ENCODE measurements around the gene INKA1. TPM values are rescaled to one million over a fixed set of nuclear protein-coding genes. Genes with fewer than 3 reads are reported as not detected.

Gene INKA1
- total and polyA plus RNA-seq, 2 experiments from 2014 or later, result 4.3 to 4.4 TPM

GRCh38 chr3:49793486-49794085 lies 9.5 kb upstream of the INKA1 start:
- Histone ChIP-seq H3K4me3 (no peak overlapping the region), H3K36me3 (no peaks in the 10 kb centered on the region), H3K27me3 (no peaks in the 10 kb centered on the region), H3K4me1 (ENCODE audit: low read depth) (no peaks in the 10 kb centered on the region), H3K9me3 (ENCODE audit: low read depth) (no peaks in the 10 kb centered on the region), H3K27ac (no peak overlapping the region)
- no peak for TF ChIP-seq CTCF (IDR thresholded peaks at IDR 0.05; ENCODE audit: low read depth, low read length)
- no peak for DNase-seq (ENCODE audit: low read depth in 1 of 2, low spot score in 1 of 2)

GRCh38 chr3:49794431-49794830 lies 8.6 kb upstream of the INKA1 start:
- H3K4me1 ChIP-seq (ENCODE audit: low read depth), result no peaks in the 10 kb centered on the region
- TF ChIP-seq CTCF (IDR thresholded peaks at IDR 0.05; ENCODE audit: low read depth, low read length), result no peak
- no peak for DNase-seq (ENCODE audit: low read depth in 1 of 2, low spot score in 1 of 2)
- no peak overlapping the region for H3K27ac ChIP-seq
- no peaks in the 10 kb centered on the region for H3K27me3 ChIP-seq
- H3K4me3 ChIP-seq, result no peak overlapping the region
- H3K9me3 ChIP-seq (ENCODE audit: low read depth), result no peaks in the 10 kb centered on the region
- H3K36me3 ChIP-seq, result no peaks in the 10 kb centered on the region

GRCh38 chr3:49794926-49795905 lies 7.8 kb upstream of the INKA1 start:
- no peak overlapping the region for H3K4me3 ChIP-seq
- H3K27me3 ChIP-seq, result no peaks in the 10 kb centered on the region
- TF ChIP-seq CTCF (IDR thresholded peaks at IDR 0.05; ENCODE audit: low read depth, low read length), result no peak
- no peaks in the 10 kb centered on the region for H3K4me1 ChIP-seq (ENCODE audit: low read depth)
- no peak for DNase-seq (ENCODE audit: low read depth in 1 of 2, low spot score in 1 of 2)
- no peaks in the 10 kb centered on the region for H3K9me3 ChIP-seq (ENCODE audit: low read depth)
- H3K36me3 ChIP-seq, result no peaks in the 10 kb centered on the region
- H3K27ac ChIP-seq, result no peak overlapping the region

GRCh38 chr3:49799105-49799504 lies 4.0 kb upstream of the INKA1 start:
- no peak for TF ChIP-seq CTCF (IDR thresholded peaks at IDR 0.05; ENCODE audit: low read depth, low read length)

GRCh38 chr3:49799761-49800160 lies 3.3 kb upstream of the INKA1 start, which contains the start of gene CDHR4:
TSS of gene CDHR4 (minus strand) at chr3:49799873. CDS start at chr3:49799812, 61 bp downstream.
- Histone ChIP-seq H3K4me1 (ENCODE audit: low read depth) (peaks cover under 1% of the 10 kb centered on the region), H3K9me3 (ENCODE audit: low read depth) (no peaks in the 10 kb centered on the region), H3K36me3 (no peaks in the 10 kb centered on the region), H3K27ac (no peak within 1 kb of the TSS), H3K4me3 (no peak within 1 kb of the TSS), H3K27me3 (peaks cover 25% of the 10 kb centered on the region)
- TF ChIP-seq CTCF (IDR thresholded peaks at IDR 0.05; ENCODE audit: low read depth, low read length), result no peak
- peak in 1 of 2 donors; percentile 71 for DNase-seq (ENCODE audit: low read depth in 1 of 2, low spot score in 1 of 2)

More at GRCh38 chr3:49799105-49799504, 4.0 kb upstream of the INKA1 start:
- no peak for DNase-seq (ENCODE audit: low read depth in 1 of 2, low spot score in 1 of 2)
- H3K9me3 ChIP-seq (ENCODE audit: low read depth), result no peaks in the 10 kb centered on the region
- H3K27me3 ChIP-seq, result peaks cover 21% of the 10 kb centered on the region
- H3K27ac ChIP-seq, result no peak overlapping the region
- no peak overlapping the region for H3K4me3 ChIP-seq
- H3K36me3 ChIP-seq, result no peaks in the 10 kb centered on the region
- no peaks in the 10 kb centered on the region for H3K4me1 ChIP-seq (ENCODE audit: low read depth)
